ENCODE measurements around the gene CD93.
A peak's percentile ranks its signal among the peaks of the same experiment; 100 is the strongest.

The CD93 gene

DNA sequence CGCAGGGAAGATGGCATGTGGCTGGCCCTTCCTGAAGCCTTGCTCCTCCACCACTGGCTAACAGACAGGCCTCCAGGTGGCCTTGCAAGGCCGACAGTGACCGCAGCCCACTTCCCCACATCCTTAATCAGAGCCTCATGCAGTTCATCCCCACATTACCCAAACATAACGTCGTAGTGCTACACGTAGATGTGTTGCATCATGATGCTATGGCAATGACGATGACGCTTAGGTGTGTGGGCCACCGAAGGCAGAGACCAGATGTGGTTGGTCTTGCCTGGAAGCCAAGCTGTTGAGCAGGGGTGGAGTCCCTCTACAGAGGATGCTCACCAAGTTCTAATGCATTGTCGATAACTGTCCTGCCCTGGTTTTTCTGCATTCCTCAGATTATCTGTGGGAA, 5.6 kb downstream of the CD93 start:
- DNase-seq (ENCODE audit: low spot score): no peak

GRCh38 chr20:23079926-23080325, 6.2 kb downstream of the CD93 start:
- TF ChIP-seq CTCF (IDR thresholded peaks at IDR 0.05; ENCODE audit: extremely low read depth, missing control alignments): no peak
- no peak for DNase-seq (ENCODE audit: low spot score)

More for the DNA sequence above, 5.6 kb downstream of the CD93 start:
- no peak for TF ChIP-seq CTCF (IDR thresholded peaks at IDR 0.05; ENCODE audit: extremely low read depth, missing control alignments)

DNA sequence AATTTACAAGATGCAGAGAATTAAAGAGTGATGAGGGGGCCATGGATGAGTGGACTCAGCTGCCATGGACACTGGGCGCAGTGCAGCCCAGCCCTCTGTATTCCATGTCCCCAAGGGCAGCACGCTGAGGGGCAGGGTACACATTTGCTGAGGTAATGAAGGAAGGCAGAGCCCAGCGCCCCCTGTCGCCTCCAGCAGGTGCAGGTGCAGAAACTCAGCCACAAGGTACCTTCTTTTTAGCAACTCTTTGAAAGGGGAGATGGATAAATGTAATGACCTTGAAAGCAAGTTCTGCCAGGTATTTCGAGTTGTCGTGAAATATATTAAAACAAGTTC, 7.1 kb downstream of the CD93 start:
- no peak for DNase-seq (ENCODE audit: low spot score)
- peak; percentile 29 for TF ChIP-seq CTCF (IDR thresholded peaks at IDR 0.05; ENCODE audit: extremely low read depth, missing control alignments)

- no peak for TF ChIP-seq CTCF (IDR thresholded peaks at IDR 0.05; ENCODE audit: extremely low read depth, missing control alignments)
- DNase-seq (ENCODE audit: low spot score): no peak
Observed at GRCh38 chr20:23078351-23079015, 7.6 kb downstream of the CD93 start.

- DNase-seq (ENCODE audit: low spot score): no peak
- no peak for TF ChIP-seq CTCF (IDR thresholded peaks at IDR 0.05; ENCODE audit: extremely low read depth, missing control alignments)
Observed at GRCh38 chr20:23077277-23077676, 8.8 kb downstream of the CD93 start.

DNA sequence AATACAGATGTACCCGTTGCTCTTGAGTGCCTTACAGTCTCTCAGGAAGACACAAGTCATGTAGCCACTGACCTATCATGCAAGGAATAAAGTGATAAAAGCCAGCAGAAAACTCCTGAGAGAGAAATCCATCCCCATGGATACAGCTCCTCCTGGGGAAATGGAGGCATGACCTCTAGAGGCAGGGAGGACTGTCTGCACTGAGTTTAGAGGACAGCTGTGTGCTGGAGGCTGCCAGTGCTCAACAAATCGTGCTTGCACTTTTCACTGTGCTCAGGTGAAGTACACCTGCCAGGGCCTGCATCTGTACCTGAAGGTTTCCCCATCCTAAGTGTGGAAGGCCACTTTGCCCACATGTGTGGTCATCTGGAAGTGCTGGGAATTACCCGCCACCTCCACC, 12.1 kb downstream of the CD93 start:
- DNase-seq (ENCODE audit: low spot score): no peak
- no peak for TF ChIP-seq CTCF (IDR thresholded peaks at IDR 0.05; ENCODE audit: extremely low read depth, missing control alignments)

- TF ChIP-seq CTCF (IDR thresholded peaks at IDR 0.05; ENCODE audit: extremely low read depth, missing control alignments): no peak
- no peak for DNase-seq (ENCODE audit: low spot score)
Observed at GRCh38 chr20:23072892-23073586, 13.1 kb downstream of the CD93 start.

Data from GM20000 (cell line).